ENCODE data around the gene FBXW2. TPM values are rescaled to one million over a fixed set of nuclear protein-coding genes. Genes with fewer than 3 reads are reported as not detected.

FBXW2 gene
- total RNA-seq, 1 experiment from 2014 or later = 62.1 TPM

- H3K9me3 Mint-ChIP-seq = no peaks in the 10 kb centered on the region
- no peak overlapping the region for H3K14ac ChIP-seq (ENCODE audit: insufficient read depth, low read length)
- H2BK5ac ChIP-seq (ENCODE audit: insufficient read length, low read length) = no peak overlapping the region
- no peak for DNase-seq
- no peaks in the 10 kb centered on the region for H3K9me3 ChIP-seq (ENCODE audit: control insufficient read depth, low read depth, low read length)
- WGBS (ENCODE audit: extremely low coverage, insufficient read length, low lambda C conversion rate) = no CpG with 5 or more reads among the region's 5 CpGs
- H3K27ac Mint-ChIP-seq = peak overlapping the region in 1 of 3 experiments; percentile 63; a peak in 2 of 7 replicates
- no peak overlapping the region for H3K56ac ChIP-seq (ENCODE audit: insufficient read length, low read depth, low read length)
- no peak overlapping the region for H4K91ac ChIP-seq (ENCODE audit: insufficient read length, low read depth, low read length)
- no peak overlapping the region for H3T11ph ChIP-seq (ENCODE audit: low read length)
- H3K4me1 ChIP-seq (ENCODE audit: insufficient read depth, low read length) = no peaks in the 10 kb centered on the region
- H2AFZ ChIP-seq (ENCODE audit: low read length) = no peak overlapping the region
- no peak overlapping the region for H3K4me2 ChIP-seq (ENCODE audit: insufficient read depth, insufficient read length, low read length)
- H3K79me1 ChIP-seq (ENCODE audit: insufficient read depth, low read depth, low read length, poor library complexity, severe bottlenecking) = no peaks in the 10 kb centered on the region
- no peak overlapping the region for H3K4me3 Mint-ChIP-seq
- H3K27me3 Mint-ChIP-seq (ENCODE audit: low read depth) = no peaks in the 10 kb centered on the region
- no peak overlapping the region for H2AK5ac ChIP-seq (ENCODE audit: insufficient read length, low read length)
- no peak overlapping the region for H2BK12ac ChIP-seq (ENCODE audit: insufficient read length, low read depth, low read length)
- no peak overlapping the region for H4K5ac ChIP-seq (ENCODE audit: insufficient read length, low read depth, low read length)
- H2BK20ac ChIP-seq (ENCODE audit: low read depth, low read length, poor library complexity, severe bottlenecking) = no peak overlapping the region
- no peaks in the 10 kb centered on the region for H3K79me2 ChIP-seq (ENCODE audit: insufficient read depth, low read length)
- H4K8ac ChIP-seq (replicated peaks; ENCODE audit: insufficient read length, low read depth, low read length) = no peak overlapping the region
- H3K36me3 Mint-ChIP-seq (ENCODE audit: insufficient read depth in 1 of 3, low read depth in 3 of 3) = peaks cover 27 to 65% (median 55%) of the 10 kb centered on the region in 3 experiments; a peak in 6 of 7 replicates
- H3K4me1 Mint-ChIP-seq = no peaks in the 10 kb centered on the region
- no peak overlapping the region for H2BK15ac ChIP-seq (ENCODE audit: low read depth, low read length)
- no peak overlapping the region for H2BK120ac ChIP-seq (ENCODE audit: low read depth, low read length, poor library complexity, severe bottlenecking)
- H3K9ac ChIP-seq (ENCODE audit: extremely low read depth, insufficient read length, low read length) = no peak overlapping the region
- H3K18ac ChIP-seq (ENCODE audit: insufficient read length, low read depth, low read length) = no peak overlapping the region
- no peak overlapping the region for H3K23ac ChIP-seq (ENCODE audit: insufficient read length, low read depth, low read length)
- H3K27ac ChIP-seq (ENCODE audit: insufficient read length, low read depth, low read length) = no peak overlapping the region
- H3K23me2 ChIP-seq (ENCODE audit: insufficient read length, low read depth, low read length, poor library complexity, severe bottlenecking) = no peaks in the 10 kb centered on the region
- no peak overlapping the region for H3K4ac ChIP-seq (ENCODE audit: low read depth, low read length)
- no peaks in the 10 kb centered on the region for H3K27me3 ChIP-seq (ENCODE audit: insufficient read depth, low read length)
- TF ChIP-seq CTCF (conservative IDR thresholded peaks at IDR 0.05) = no peak
- H4K20me1 ChIP-seq (ENCODE audit: control insufficient read depth, insufficient read depth, insufficient read length) = no peaks in the 10 kb centered on the region
Measured at GRCh38 chr9:120775859-120776258, 17.4 kb downstream of the FBXW2 start.

Measured in H9 (cell line).